ENCODE results near the gene GPATCH1. TPM values are rescaled to one million over a fixed set of nuclear protein-coding genes. Genes with fewer than 3 reads are reported as not detected.

GPATCH1 gene
- total and polyA plus RNA-seq, 2 of the 8 experiments (the other 6 are each of a cell fraction or from before 2014, with no cell fraction given) = 4.3 to 8.2 TPM

GRCh38 chr19:33161201-33161600, 80.2 kb downstream of the GPATCH1 start:
- Histone ChIP-seq H3K18ac (ENCODE audit: extremely low read depth, low read length) (no peak overlapping the region), H3K14ac (ENCODE audit: insufficient read length) (no peak overlapping the region), H3K9me3 (ENCODE audit: insufficient read depth in 2 of 2, low read depth in 1 of 2, low read length in 1 of 2) (peaks cover 0 to 5% of the 10 kb centered on the region in 2 experiments; a peak in 1 of 4 replicates), H3K4ac (replicated peaks; ENCODE audit: insufficient read length, low read depth, low read length) (no peak overlapping the region), H3K27ac (ENCODE audit: low read depth, low read length) (no peak overlapping the region), H3K79me2 (ENCODE audit: control insufficient read depth in 1 of 2, insufficient read depth in 2 of 2, low read length in 2 of 2) (no peaks in the 10 kb centered on the region), H3K4me1 (replicated peaks in 1 of 4; ENCODE audit: control insufficient read depth in 3 of 4, insufficient read depth in 4 of 4, low read length in 3 of 4) (no peaks in the 10 kb centered on the region), H4K8ac (ENCODE audit: extremely low read depth, insufficient read depth, low read length) (no peak overlapping the region), H2AK5ac (ENCODE audit: low read depth, low read length) (no peak overlapping the region), H4K5ac (ENCODE audit: insufficient read length, low read depth, low read length) (no peak overlapping the region), H3K36me3 (ENCODE audit: control insufficient read depth in 2 of 4, insufficient read depth in 4 of 4, low read length in 3 of 4) (no peaks in the 10 kb centered on the region), H3K79me1 (ENCODE audit: low read depth, low read length) (no peaks in the 10 kb centered on the region), H2BK12ac (ENCODE audit: low read depth, low read length) (no peak overlapping the region), H2BK20ac (ENCODE audit: low read length) (no peak overlapping the region), H3K23me2 (ENCODE audit: low read depth, low read length) (0 out of 2 replicates have a peak, but pooled peaks cover 2% of the 10 kb centered on the region), H3K4me2 (ENCODE audit: insufficient read depth in 1 of 2, low read depth in 2 of 2, low read length in 2 of 2) (no peak overlapping the region), H2BK120ac (replicated peaks; ENCODE audit: low read depth, low read length) (no peak overlapping the region), H2AFZ (ENCODE audit: low read length) (no peak overlapping the region), H3K27me3 (replicated peaks in 1 of 4; ENCODE audit: control insufficient read depth in 3 of 4, extremely low read depth in 1 of 4, insufficient read depth in 3 of 4, low read length in 3 of 4) (no peaks in the 10 kb centered on the region), H4K20me1 (replicated peaks in 1 of 2; ENCODE audit: control insufficient read depth in 1 of 2, insufficient read depth in 2 of 2, low read length in 2 of 2) (no peaks in the 10 kb centered on the region), H2BK5ac (ENCODE audit: low read depth, low read length) (no peak overlapping the region), H4K91ac (replicated peaks; ENCODE audit: insufficient read length, low read length) (no peak overlapping the region), H3K9ac (replicated peaks in 1 of 4; ENCODE audit: extremely low read depth in 1 of 4, low read depth in 3 of 4, low read length in 3 of 4) (no peak overlapping the region), H3K4me3 (ENCODE audit: extremely low read depth in 1 of 4, insufficient read depth in 2 of 4, low read depth in 3 of 4, low read length in 4 of 4) (no peak overlapping the region), H2BK15ac (ENCODE audit: low read length) (no peak overlapping the region), H3K56ac (replicated peaks; ENCODE audit: insufficient read length, low read depth, low read length) (no peak overlapping the region), H3K23ac (ENCODE audit: insufficient read length) (no peak overlapping the region)
- DNase-seq (ENCODE audit: low read depth in 1 of 2, low spot score in 2 of 2) (no peak), FAIRE-seq (no peak)
- ChIA-PET POLR2A (ENCODE audit: partially characterized antibody) (interaction anchor here (0.5 to 1.6 kb wide), 2 partner anchors 11 to 816 kb away, joined by 3 to 4 read pairs; no protein-coding TSS in a partner anchor), CTCF (ENCODE audit: partially characterized antibody) (interaction anchor here (1.2 to 4.2 kb wide), 5 partner anchors 9 to 31 kb away, joined by 3 to 19 read pairs (median 6); no protein-coding TSS in a partner anchor)
- WGBS, 2 experiments (ENCODE audit: extremely low coverage in 1 of 2, insufficient coverage in 1 of 2, insufficient read length in 1 of 2, insufficient replicate concordance in 2 of 2, low coverage in 1 of 2, low lambda C conversion rate in 2 of 2, missing lambda C conversion rate in 1 of 2) = 91% methylated on average over 4 of the region's 4 CpGs; no CpG with 5 or more reads in 1 of the 2 experiments
- no peak for TF ChIP-seq SP1 (IDR thresholded peaks at IDR 0.05; ENCODE audit: low read depth, low read length)
- no peak for TF ChIP-seq HDAC6 (IDR thresholded peaks at IDR 0.05; ENCODE audit: low read depth, low read length)
- no peak for TF ChIP-seq SAP30 (IDR thresholded peaks at IDR 0.05; ENCODE audit: insufficient read depth, insufficient replicate concordance, low read length)
- TF ChIP-seq CHD2 (IDR thresholded peaks at IDR 0.05; ENCODE audit: low read length) = no peak
- TF ChIP-seq NRF1 (IDR thresholded peaks at IDR 0.05; ENCODE audit: low read depth, low read length) = no peak
- no peak for TF ChIP-seq POU5F1 (IDR thresholded peaks at IDR 0.05; ENCODE audit: low read depth, low read length)
- no peak for TF ChIP-seq CBX8 (IDR thresholded peaks at IDR 0.05; ENCODE audit: borderline replicate concordance, low read depth, low read length)
- no peak for TF ChIP-seq CBX5 (IDR thresholded peaks at IDR 0.05; ENCODE audit: low read depth, low read length)
- TF ChIP-seq EGR1 (IDR thresholded peaks at IDR 0.05; ENCODE audit: borderline replicate concordance, low read depth, low read length) = no peak
- no peak for TF ChIP-seq NANOG (IDR thresholded peaks at IDR 0.05; ENCODE audit: insufficient read depth, low read depth, low read length, poor library complexity, severe bottlenecking)
- no peak for TF ChIP-seq SP4 (IDR thresholded peaks at IDR 0.05; ENCODE audit: low read length)
- TF ChIP-seq RXRA (IDR thresholded peaks at IDR 0.05; ENCODE audit: insufficient read depth, low read depth, low read length) = no peak
- no peak for TF ChIP-seq MAFK (IDR thresholded peaks at IDR 0.05; ENCODE audit: low read depth, low read length)
- TF ChIP-seq TBP (IDR thresholded peaks at IDR 0.05; ENCODE audit: low read depth, low read length) = no peak
- no peak for TF ChIP-seq EP300 (IDR thresholded peaks at IDR 0.05; ENCODE audit: borderline replicate concordance in 1 of 2, low read depth in 2 of 2, low read length in 2 of 2)
